PFSK-1 (cell line): ENCODE measurements around the gene ATG12.

Experiments
- POLR2AphosphoS5 ChIP-seq: IDR thresholded peaks from 2 replicates; pipeline ENCODE4 v1.6.1; 2012; ENCODE audit warnings: low read depth, mild to moderate bottlenecking, control low read depth, low read length, moderate library complexity
- REST ChIP-seq, 2 experiments: IDR thresholded peaks; 2 replicates each; pipeline versions ENCODE4 v1.6.1 to v1.8.0; 2011 to 2012; ENCODE audit warnings: low read depth in 2 of 2, low read length in 2 of 2, control low read depth in 1 of 2, inconsistent platforms in 1 of 2, mild to moderate bottlenecking in 1 of 2, moderate library complexity in 1 of 2; ENCODE audit not compliant: insufficient read depth in 1 of 2
- SIN3A ChIP-seq: IDR thresholded peaks from 2 replicates; pipeline ENCODE4 v1.6.1; 2012; ENCODE audit warnings: mild to moderate bottlenecking, low read length, moderate library complexity, borderline replicate concordance; ENCODE audit not compliant: insufficient read depth

GRCh38 chr5:115778417-115778816 lies 62.9 kb downstream of the ATG12 start:
- no peak for TF ChIP-seq SIN3A
- no peak for TF ChIP-seq POLR2AphosphoS5
- TF ChIP-seq REST (IDR thresholded peaks at IDR 0.05; ENCODE audit: insufficient read depth in 1 of 2, low read depth in 2 of 2, low read length in 2 of 2), result no peak
